Fibroblast of pulmonary artery (primary cell): ENCODE data around the gene TRIM61.
A peak's percentile ranks its signal among the peaks of the same experiment; 100 is the strongest.
"Not testable (repeated sequence)": the region's sequence is repeated elsewhere in the genome, so short reads cannot be mapped to it uniquely, and the experiment has no call there.

Source experiments
- DNase-seq: peaks from one replicate; pipeline ENCODE4 v3.0.0-alpha.2; 2010; ENCODE audit warnings: low read depth
- H3K4me3 ChIP-seq: replicated peaks from 2 replicates; pipeline ENCODE4 v1.5.1; 2011; ENCODE audit warnings: low read depth, mild to moderate bottlenecking, control low read depth, low read length, moderate library complexity
- CTCF ChIP-seq: IDR thresholded peaks from 2 replicates; pipeline ENCODE4 v1.5.1; 2011; ENCODE audit warnings: mild to moderate bottlenecking, control low read depth, low read length, inconsistent platforms; ENCODE audit errors: missing control alignments

TRIM61 gene

GRCh38 chr4:164989471-164989870, 12.0 kb upstream of the TRIM61 start:
- no peak for TF ChIP-seq CTCF
- DNase-seq = no peak
- H3K4me3 ChIP-seq = no peak overlapping the region

GRCh38 chr4:164971929-164972328, 5.5 kb downstream of the TRIM61 start:
- H3K4me3 ChIP-seq, DNase-seq: not testable (repeated sequence)

- TF ChIP-seq CTCF = no peak
- DNase-seq = peak; percentile 41
- H3K4me3 ChIP-seq = no peak overlapping the region
These were observed 17.6 kb downstream of the TRIM61 start for GRCh38 chr4:164959896-164960295.

GRCh38 chr4:164959421-164959820, 18.0 kb downstream of the TRIM61 start:
- peak; percentile 26 for DNase-seq
- not testable (repeated sequence) for H3K4me3 ChIP-seq

- DNase-seq = peak; percentile 64
- H3K4me3 ChIP-seq = peak overlapping the region; percentile 80
- TF ChIP-seq CTCF = no peak
These were observed 20.5 kb downstream of the TRIM61 start for GRCh38 chr4:164956766-164957643.

- no peak for TF ChIP-seq CTCF
- DNase-seq = no peak
- no peak overlapping the region for H3K4me3 ChIP-seq
These were observed 22.2 kb downstream of the TRIM61 start for GRCh38 chr4:164955107-164955805.

- no peak overlapping the region for H3K4me3 ChIP-seq
- no peak for DNase-seq
- TF ChIP-seq CTCF = no peak
These were observed 24.9 kb downstream of the TRIM61 start for GRCh38 chr4:164952551-164952950.
